HG02852 (cell line): ENCODE data around the gene F12.
"Not testable (repeated sequence)": the region's sequence is repeated elsewhere in the genome, so short reads cannot be mapped to it uniquely, and the experiment has no call there.

Source experiments
- ATAC-seq: cut with Tn5 transposase; IDR thresholded peaks from one replicate; pipeline ENCODE4 v1.9.1; 2021; ENCODE audit warnings: mild to moderate bottlenecking, moderate library complexity; ENCODE audit not compliant: unreplicated experiment

F12 gene

DNA sequence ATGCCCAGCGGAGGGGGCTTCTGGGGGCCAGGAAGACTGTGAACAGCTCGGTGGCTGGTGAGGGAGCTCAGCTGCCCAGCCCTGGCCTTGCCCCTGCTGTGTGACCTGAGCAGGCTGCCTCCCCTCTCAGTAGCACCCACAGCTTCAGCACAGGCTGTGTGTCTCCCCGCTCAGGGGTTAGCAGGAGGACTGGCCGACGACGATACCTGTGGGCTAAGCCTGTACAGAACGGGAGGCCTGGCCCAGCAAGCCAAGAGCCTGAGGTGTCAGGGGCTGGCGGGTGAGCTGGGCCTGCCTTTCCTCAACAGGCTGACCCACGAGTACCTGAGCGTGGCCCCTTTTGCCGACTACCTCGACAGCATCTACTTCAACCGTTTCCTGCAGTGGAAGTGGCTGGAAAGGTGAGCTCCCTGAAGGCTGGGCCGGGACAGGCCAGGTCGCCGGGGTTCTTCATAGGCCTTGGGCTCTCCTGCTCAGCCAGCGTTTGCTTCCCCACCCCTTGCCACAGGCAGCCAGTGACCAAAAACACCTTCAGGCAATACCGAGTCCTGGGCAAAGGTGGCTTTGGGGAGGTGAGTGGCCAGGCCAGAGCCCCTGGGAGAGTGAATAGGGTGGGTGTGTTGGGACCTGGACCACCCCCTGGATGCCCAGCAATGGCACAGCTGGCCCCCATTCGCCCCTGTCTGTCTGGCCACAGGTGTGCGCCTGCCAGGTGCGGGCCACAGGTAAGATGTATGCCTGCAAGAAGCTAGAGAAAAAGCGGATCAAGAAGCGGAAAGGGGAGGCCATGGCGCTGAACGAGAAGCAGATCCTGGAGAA is 23.7 kb upstream of the F12 start:
- ATAC-seq: no peak

DNA sequence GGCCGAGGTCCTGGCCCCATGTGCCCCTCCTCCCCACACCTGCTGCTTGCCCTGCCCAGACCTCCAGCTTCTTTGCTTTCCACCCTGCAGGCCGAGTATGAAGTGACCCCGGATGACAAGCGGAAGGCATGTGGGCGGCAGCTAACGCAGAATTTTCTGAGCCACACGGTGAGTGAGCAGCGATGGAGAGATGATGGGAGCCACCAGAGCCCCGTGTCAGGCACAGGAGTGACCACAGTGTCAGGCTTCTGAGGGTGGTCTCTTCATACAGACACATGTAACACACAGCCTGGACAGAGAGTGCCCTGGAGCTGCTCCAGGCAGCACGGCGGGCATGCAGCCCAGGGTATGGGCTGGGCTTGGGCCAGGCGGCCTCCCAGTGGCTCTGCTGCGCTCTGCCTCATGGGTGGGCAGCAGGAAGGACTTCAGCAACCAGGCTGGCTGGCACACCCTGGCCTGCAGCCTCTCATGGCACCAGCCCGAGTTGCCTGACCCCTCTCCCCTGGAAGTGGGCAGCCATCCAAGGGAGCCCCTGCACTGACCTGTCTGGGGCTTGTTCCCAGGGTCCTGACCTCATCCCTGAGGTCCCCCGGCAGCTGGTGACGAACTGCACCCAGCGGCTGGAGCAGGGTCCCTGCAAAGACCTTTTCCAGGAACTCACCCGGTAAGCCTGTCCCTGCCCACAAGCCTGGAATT is 22.9 kb upstream of the F12 start:
- no peak for ATAC-seq

DNA sequence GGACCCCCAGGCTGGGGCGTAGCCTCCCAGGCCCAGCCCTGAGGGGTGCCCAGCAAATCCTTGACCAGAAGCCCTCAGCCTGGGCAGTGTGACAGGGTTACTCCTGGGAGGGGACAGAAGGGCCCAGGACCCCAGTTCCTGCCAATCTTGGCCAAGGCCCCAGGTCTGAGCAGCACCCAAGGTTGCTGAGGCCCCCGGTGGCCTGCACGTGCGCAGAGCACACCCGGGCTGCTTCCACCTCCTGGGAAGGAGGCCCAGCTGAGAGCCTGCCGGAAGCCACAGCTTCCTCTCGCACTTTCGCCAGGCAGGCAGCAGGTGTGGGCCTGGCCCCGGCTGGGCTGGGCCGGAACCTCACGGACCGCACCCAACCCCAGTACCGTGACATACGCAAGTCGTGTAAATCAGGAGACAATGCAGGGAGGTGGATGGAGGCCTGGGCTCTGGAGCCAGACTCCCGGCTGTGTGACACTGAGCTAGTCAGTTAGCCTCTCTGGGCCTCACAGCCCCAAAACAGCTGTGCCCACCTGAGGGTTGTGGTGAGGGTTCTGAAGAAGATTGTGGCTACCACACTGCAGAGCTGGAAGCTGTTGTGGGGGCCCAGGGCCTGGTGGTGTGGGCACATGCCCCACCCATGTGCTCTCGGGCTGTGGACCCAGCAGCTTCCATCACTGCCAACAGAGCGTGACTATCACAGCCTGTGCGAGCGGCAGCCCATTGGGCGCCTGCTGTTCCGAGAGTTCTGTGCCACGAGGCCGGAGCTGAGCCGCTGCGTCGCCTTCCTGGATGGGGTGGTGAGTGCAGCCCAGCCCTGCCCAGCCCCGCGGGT is 22.2 kb upstream of the F12 start:
- ATAC-seq: peak; percentile 44

DNA sequence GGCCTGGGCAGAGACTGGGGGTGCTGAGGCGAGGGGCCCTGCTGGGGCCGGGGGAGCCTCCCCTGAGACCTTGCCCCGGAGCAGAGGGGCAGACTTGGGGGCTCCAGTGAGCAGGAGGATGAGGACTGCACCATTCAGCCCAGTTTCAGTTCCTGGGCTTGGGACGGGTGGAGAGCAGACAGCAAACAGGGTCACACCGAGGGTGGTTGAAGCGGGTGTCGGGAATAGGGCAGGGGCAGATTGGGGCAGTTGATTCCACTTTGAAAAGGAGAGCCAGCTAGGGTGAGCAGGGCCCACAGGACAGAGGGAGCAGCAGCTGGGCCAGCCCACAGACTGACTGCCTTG is 21.6 kb upstream of the F12 start:
- no peak for ATAC-seq

GRCh38 chr5:177430140-177430951 is 21.0 kb upstream of the F12 start:
- no peak for ATAC-seq

GRCh38 chr5:177429248-177430040 is 20.1 kb upstream of the F12 start:
- no peak for ATAC-seq

- ATAC-seq: no peak
Observed at GRCh38 chr5:177428574-177429217, 19.3 kb upstream of the F12 start.

DNA sequence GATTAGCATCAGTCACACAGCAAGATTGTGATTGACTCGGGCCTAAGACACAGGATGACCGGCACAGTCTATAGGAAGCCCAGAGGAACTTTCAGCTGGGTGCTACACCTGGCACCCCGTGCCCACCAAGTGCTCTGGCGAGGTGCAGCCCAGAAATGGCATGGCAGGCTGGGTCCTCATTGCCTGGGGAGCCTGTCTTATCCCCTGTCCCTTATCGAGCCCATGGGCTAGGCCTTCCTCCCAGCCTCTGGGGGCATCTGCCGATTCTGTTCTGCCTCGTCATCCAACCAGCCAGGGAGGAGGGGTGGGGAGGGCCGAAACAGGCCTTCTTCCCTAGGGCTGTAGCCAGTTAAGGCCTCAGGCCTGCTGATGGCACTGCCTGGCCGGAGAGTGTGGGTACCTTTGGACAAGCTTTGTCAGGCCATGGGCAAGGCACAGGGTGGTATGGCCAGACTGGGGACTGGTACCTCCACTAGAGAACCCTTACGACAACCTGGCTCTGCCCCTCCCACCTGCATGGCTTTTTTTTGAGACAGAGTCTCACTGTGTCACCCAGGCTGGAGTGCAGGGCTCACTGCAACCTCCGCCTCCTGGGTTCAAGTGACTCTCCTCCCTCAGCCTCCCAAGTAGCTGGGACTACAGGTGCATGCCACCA is 18.7 kb upstream of the F12 start:
- no peak for ATAC-seq

GRCh38 chr5:177427211-177427822 is 18.0 kb upstream of the F12 start:
- ATAC-seq: no peak

DNA sequence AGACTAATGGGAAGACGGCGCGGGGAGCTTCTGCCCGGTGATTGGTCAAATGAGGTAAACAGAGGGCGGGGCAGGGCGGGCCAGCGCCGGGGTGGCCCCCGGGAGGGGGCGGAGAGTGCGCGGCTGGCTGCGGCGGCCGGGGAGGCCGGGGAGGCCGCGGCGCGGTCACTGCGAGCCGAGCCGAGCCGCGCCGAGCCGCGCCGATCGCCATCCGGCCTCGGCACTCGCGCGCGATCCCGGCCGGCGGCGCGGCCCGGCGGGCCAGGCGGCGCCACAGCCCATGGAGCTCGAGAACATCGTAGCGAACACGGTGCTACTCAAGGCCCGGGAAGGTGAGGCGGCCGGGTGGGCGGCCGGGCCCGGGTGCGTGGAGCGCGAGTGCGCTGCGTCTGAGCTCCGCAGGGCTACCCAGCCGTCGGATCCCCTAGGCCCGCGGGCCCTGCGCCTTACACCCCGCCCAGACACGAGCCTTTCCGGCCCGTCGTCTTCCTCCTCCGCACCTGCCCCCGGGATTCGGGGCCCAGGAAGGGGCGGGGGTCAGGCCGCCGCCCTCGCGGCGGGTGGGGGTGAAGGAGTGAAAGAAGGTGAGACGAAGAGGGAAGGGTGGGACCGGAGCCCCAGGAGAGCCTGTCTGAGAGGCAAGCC is 17.3 kb upstream of the F12 start, which contains the start of gene GRK6:
Gene GRK6 (plus strand): TSS at position 111 of the 645 bp plus-strand sequence. CDS start 170 bp downstream, at position 281.
- peak; percentile 7 for ATAC-seq

GRCh38 chr5:177425801-177426565 is 16.6 kb upstream of the F12 start:
- ATAC-seq: peak; percentile 80

DNA sequence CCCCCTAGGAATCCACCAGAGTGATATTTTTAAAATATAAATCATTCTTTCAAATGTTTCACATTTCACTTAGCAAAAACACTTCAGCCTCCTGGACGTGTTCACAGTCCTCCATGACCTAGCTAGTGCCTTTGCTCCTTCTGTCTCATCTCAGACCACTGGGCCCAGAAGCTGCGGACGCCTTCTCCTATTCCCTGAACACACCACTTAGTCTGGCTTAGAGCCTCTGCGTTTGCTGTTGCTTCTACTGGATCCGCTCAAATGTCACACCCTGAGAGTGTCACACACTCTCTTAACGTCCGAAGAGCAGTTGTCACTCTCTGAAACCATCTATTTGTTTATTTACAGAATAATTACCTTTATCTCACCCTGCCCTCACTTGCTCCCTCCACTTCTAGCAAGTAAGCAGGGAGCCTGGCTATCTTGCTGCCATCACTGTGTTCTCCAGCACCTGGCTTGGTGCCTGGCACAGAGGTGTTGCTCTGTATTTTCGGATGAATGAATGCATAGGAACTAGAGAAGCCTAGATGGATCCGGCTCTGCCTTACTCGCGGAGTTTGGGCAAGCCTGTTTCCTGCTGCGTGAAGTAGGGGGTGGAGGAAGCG is 15.9 kb upstream of the F12 start:
- ATAC-seq: no peak

GRCh38 chr5:177423671-177424070 is 14.3 kb upstream of the F12 start:
- no peak for ATAC-seq

DNA sequence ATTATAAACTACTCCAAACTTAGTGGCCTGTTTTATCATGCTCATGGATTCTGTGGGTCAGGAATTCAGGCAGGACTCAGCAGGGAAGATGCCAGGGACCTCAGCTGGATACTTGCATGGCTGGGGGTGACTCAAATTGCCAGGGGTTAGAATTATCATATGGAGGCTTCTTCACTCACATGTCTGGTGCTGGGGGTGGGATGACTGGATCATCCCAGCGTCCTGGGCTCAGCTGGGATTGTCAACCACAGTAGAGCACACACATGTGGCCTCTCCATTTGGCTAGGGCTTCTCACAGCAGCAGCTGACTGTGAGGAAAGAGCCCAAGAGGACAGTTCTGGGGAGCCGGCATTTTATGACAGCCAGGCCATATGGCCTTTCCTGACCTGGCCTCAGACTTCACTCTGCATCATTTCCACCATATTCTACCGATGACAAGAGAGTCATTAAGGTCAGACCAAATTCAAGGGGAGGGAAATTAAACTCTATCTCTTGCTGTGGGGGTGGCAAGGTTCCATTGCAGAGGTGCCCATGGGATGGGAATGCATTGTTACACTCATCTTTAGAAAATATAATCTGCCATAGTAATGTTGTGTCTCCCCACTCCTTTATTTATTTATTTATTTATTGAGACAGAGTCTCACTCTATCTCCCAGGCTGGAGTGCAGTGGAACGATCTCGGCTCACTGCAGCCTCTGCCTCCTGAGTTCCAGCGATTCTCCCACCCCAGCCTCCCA is 11.9 kb upstream of the F12 start:
- no peak for ATAC-seq

- ATAC-seq: not testable (repeated sequence)
Observed at GRCh38 chr5:177420472-177420871, 11.1 kb upstream of the F12 start.

GRCh38 chr5:177419046-177419445 is 9.7 kb upstream of the F12 start:
- no peak for ATAC-seq
